ENCODE measurements around the gene ZNF385D. TPM values are rescaled to one million over a fixed set of nuclear protein-coding genes. Genes with fewer than 3 reads are reported as not detected.

The ZNF385D gene
- total RNA-seq, 1 donor from 2014 or later = not detected

GRCh38 chr3:21755896-21756295 is 4.9 kb upstream of the ZNF385D start:
- Histone ChIP-seq H3K36me3 (ENCODE audit: control insufficient read depth, insufficient read depth, low read length) (no peaks in the 10 kb centered on the region), H3K27me3 (ENCODE audit: control insufficient read depth, insufficient read depth, low read length) (no peaks in the 10 kb centered on the region), H3K4me3 (ENCODE audit: low read depth, low read length) (no peak overlapping the region)
- no peak for TF ChIP-seq CTCF (IDR thresholded peaks at IDR 0.05; ENCODE audit: insufficient read depth, low read length, poor library complexity, severe bottlenecking)
- no peak for DNase-seq (ENCODE audit: low read depth)

- TF ChIP-seq CTCF (IDR thresholded peaks at IDR 0.05; ENCODE audit: insufficient read depth, low read length, poor library complexity, severe bottlenecking) = no peak
Observed at GRCh38 chr3:21754839-21755238, 3.8 kb upstream of the ZNF385D start.

GRCh38 chr3:21752749-21753347 is 1.8 kb upstream of the ZNF385D start:
- H3K27me3 ChIP-seq (ENCODE audit: control insufficient read depth, insufficient read depth, low read length) = no peaks in the 10 kb centered on the region
- no peak for DNase-seq (ENCODE audit: low read depth)
- no peak overlapping the region for H3K4me3 ChIP-seq (ENCODE audit: low read depth, low read length)
- TF ChIP-seq CTCF (IDR thresholded peaks at IDR 0.05; ENCODE audit: insufficient read depth, low read length, poor library complexity, severe bottlenecking) = peak; percentile 73
- no peaks in the 10 kb centered on the region for H3K36me3 ChIP-seq (ENCODE audit: control insufficient read depth, insufficient read depth, low read length)

More at GRCh38 chr3:21754839-21755238, 3.8 kb upstream of the ZNF385D start:
- Histone ChIP-seq H3K27me3 (ENCODE audit: control insufficient read depth, insufficient read depth, low read length) (no peaks in the 10 kb centered on the region), H3K4me3 (ENCODE audit: low read depth, low read length) (no peak overlapping the region), H3K36me3 (ENCODE audit: control insufficient read depth, insufficient read depth, low read length) (no peaks in the 10 kb centered on the region)
- no peak for DNase-seq (ENCODE audit: low read depth)

- TF ChIP-seq CTCF (IDR thresholded peaks at IDR 0.05; ENCODE audit: insufficient read depth, low read length, poor library complexity, severe bottlenecking) = no peak
- H3K4me3 ChIP-seq (ENCODE audit: low read depth, low read length) = no peak overlapping the region
- no peaks in the 10 kb centered on the region for H3K27me3 ChIP-seq (ENCODE audit: control insufficient read depth, insufficient read depth, low read length)
- no peaks in the 10 kb centered on the region for H3K36me3 ChIP-seq (ENCODE audit: control insufficient read depth, insufficient read depth, low read length)
- DNase-seq (ENCODE audit: low read depth) = no peak
Observed at GRCh38 chr3:21751886-21752285, 876 bp upstream of the ZNF385D start.

GRCh38 chr3:21750080-21750696 is 822 bp downstream of the ZNF385D start:
- no peak for TF ChIP-seq CTCF (IDR thresholded peaks at IDR 0.05; ENCODE audit: insufficient read depth, low read length, poor library complexity, severe bottlenecking)
- Histone ChIP-seq H3K27me3 (ENCODE audit: control insufficient read depth, insufficient read depth, low read length) (no peaks in the 10 kb centered on the region), H3K36me3 (ENCODE audit: control insufficient read depth, insufficient read depth, low read length) (no peaks in the 10 kb centered on the region), H3K4me3 (ENCODE audit: low read depth, low read length) (peak overlapping the region; percentile 55)
- no peak for DNase-seq (ENCODE audit: low read depth)

Measured in kidney epithelial cell (primary cell).